ENCODE data around the gene S100A12.

DNA sequence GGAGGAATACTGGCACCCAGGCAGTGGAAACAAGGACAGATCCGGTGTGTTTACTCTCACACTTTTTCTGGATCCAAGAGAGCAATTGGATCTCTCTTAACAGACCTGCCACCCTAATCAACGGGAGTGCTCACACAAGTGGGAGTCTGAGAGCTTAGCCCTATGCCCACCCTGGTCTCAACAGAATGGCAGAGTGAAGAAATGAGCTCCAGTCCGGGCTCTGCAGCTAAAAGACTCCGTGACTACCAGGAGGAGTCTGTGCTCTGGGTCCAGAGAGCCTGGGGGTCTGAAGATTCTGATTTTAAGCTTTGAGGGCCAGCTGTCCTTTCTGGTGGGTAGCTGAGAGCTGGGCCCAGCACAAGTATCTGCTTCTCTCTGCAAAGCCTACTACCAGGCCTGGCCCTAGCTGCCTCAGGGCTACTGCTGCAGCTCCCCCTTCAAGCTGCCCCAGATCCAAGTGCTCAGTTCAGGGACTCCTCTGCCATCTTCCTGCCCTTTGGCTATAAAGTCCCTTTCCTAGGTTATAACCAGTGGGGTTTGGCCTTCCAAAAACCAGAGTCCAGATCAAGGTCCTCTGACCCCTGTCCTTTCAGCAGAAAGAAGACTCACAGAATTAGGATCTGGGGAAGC is 13.8 kb downstream of the S100A12 start:
- TF ChIP-seq, protein P1, sequence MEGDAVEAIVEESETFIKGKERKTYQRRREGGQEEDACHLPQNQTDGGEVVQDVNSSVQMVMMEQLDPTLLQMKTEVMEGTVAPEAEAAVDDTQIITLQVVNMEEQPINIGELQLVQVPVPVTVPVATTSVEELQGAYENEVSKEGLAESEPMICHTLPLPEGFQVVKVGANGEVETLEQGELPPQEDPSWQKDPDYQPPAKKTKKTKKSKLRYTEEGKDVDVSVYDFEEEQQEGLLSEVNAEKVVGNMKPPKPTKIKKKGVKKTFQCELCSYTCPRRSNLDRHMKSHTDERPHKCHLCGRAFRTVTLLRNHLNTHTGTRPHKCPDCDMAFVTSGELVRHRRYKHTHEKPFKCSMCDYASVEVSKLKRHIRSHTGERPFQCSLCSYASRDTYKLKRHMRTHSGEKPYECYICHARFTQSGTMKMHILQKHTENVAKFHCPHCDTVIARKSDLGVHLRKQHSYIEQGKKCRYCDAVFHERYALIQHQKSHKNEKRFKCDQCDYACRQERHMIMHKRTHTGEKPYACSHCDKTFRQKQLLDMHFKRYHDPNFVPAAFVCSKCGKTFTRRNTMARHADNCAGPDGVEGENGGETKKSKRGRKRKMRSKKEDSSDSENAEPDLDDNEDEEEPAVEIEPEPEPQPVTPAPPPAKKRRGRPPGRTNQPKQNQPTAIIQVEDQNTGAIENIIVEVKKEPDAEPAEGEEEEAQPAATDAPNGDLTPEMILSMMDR (IDR thresholded peaks at IDR 0.05), result no peak
- TF ChIP-seq EZH2phosphoT487 (IDR thresholded peaks at IDR 0.05; ENCODE audit: borderline replicate concordance, low read depth) (no peak), EP300 (IDR thresholded peaks at IDR 0.05; ENCODE audit: borderline replicate concordance in 1 of 2, low read depth in 1 of 2, low read length in 1 of 2) (no peak), POLR2AphosphoS5 (IDR thresholded peaks at IDR 0.05; ENCODE audit: low read depth, low read length) (no peak), YY1 (IDR thresholded peaks at IDR 0.05; ENCODE audit: low read depth) (no peak), ELF1 (IDR thresholded peaks at IDR 0.05) (no peak), MXI1 (IDR thresholded peaks at IDR 0.05; ENCODE audit: low read depth, low read length) (no peak), JUND (IDR thresholded peaks at IDR 0.05) (no peak), FOSL2 (IDR thresholded peaks at IDR 0.05; ENCODE audit: borderline replicate concordance, low read depth) (no peak), SIN3A (IDR thresholded peaks at IDR 0.05; ENCODE audit: borderline replicate concordance, low read depth, low read length) (no peak), GATA2 (CRISPR knock-in tag; IDR thresholded peaks at IDR 0.05) (no peak)
- TF ChIP-seq, protein P2, sequence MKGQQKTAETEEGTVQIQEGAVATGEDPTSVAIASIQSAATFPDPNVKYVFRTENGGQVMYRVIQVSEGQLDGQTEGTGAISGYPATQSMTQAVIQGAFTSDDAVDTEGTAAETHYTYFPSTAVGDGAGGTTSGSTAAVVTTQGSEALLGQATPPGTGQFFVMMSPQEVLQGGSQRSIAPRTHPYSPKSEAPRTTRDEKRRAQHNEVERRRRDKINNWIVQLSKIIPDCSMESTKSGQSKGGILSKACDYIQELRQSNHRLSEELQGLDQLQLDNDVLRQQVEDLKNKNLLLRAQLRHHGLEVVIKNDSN (IDR thresholded peaks at IDR 0.05; ENCODE audit: borderline replicate concordance, low read depth), result no peak
- TF ChIP-seq, protein P3, sequence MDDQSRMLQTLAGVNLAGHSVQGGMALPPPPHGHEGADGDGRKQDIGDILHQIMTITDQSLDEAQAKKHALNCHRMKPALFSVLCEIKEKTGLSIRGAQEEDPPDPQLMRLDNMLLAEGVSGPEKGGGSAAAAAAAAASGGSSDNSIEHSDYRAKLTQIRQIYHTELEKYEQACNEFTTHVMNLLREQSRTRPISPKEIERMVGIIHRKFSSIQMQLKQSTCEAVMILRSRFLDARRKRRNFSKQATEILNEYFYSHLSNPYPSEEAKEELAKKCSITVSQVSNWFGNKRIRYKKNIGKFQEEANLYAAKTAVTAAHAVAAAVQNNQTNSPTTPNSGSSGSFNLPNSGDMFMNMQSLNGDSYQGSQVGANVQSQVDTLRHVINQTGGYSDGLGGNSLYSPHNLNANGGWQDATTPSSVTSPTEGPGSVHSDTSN (IDR thresholded peaks at IDR 0.05), result no peak

Data from SK-N-SH (cell line).